Stimulated activated naive B cell treated with anti-CD40 and anti-IgM and Interleukin-4, amounts not matched to agents 10 μg/mL and 1 μg/mL and 100 μg/mL, for 72 hours (primary cell): ENCODE measurements around the gene CDR2.
"Not testable (repeated sequence)": the region's sequence is repeated elsewhere in the genome, so short reads cannot be mapped to it uniquely, and the experiment has no call there.

Experiments used
- ATAC-seq, 2 donors: fragments of 150-1000 bp; cut with Tn5 transposase; replicated peaks; 2 replicates each; pipeline ENCODE4 v1.10.0; 2021; ENCODE audit warnings: moderate library complexity in 1 of 2
- DNase-seq: peaks from one replicate; pipeline ENCODE4 v3.0.0; 2021
- H3K27ac Mint-ChIP-seq: one replicate; pipeline ENCODE4 v1.8.0; 2022; ENCODE audit warnings: mild to moderate bottlenecking, mixed read lengths
- H3K27me3 Mint-ChIP-seq, 2 donors: one replicate each; pipeline ENCODE4 v1.8.0; 2022; ENCODE audit warnings: mixed read lengths in 2 of 2
- H3K36me3 Mint-ChIP-seq, 2 donors: one replicate each; pipeline ENCODE4 v1.8.0; 2022; ENCODE audit warnings: mixed read lengths in 2 of 2, mild to moderate bottlenecking in 1 of 2
- H3K4me1 Mint-ChIP-seq, 2 donors: one replicate each; pipeline ENCODE4 v1.8.0; 2022; ENCODE audit warnings: mixed read lengths in 2 of 2, mild to moderate bottlenecking in 1 of 2
- H3K4me3 Mint-ChIP-seq, 2 donors: one replicate each; pipeline ENCODE4 v1.8.0; 2022; ENCODE audit warnings: mild to moderate bottlenecking in 2 of 2, mixed read lengths in 2 of 2, moderate library complexity in 1 of 2
- H3K9me3 Mint-ChIP-seq, 2 donors: one replicate each; pipeline ENCODE4 v1.8.0; 2022; ENCODE audit warnings: mixed read lengths in 2 of 2, mild to moderate bottlenecking in 1 of 2

Gene CDR2

GRCh38 chr16:22306788-22307187, 67.6 kb downstream of the CDR2 start:
- Mint-ChIP-seq H3K36me3 (peaks cover 37 to 60% of the 10 kb centered on the region in 2 donors), H3K27ac (no peak overlapping the region)

GRCh38 chr16:22304411-22304810, 70.0 kb downstream of the CDR2 start:
- Mint-ChIP-seq H3K27me3 (no peaks in the 10 kb centered on the region), H3K27ac (peak overlapping the region; percentile 63), H3K4me1 (peaks cover 25 to 39% of the 10 kb centered on the region in 2 donors), H3K9me3 (no peaks in the 10 kb centered on the region), H3K36me3 (peaks cover 40 to 62% of the 10 kb centered on the region in 2 donors), H3K4me3 (no peak overlapping the region)
- ATAC-seq (no peak), DNase-seq (no peak)

More at GRCh38 chr16:22306788-22307187, 67.6 kb downstream of the CDR2 start:
- no peak overlapping the region for H3K4me3 Mint-ChIP-seq
- no peaks in the 10 kb centered on the region for H3K27me3 Mint-ChIP-seq
- ATAC-seq (no peak), DNase-seq (no peak)
- peaks cover 11 to 22% of the 10 kb centered on the region in 2 donors for H3K4me1 Mint-ChIP-seq
- H3K9me3 Mint-ChIP-seq: no peaks in the 10 kb centered on the region

DNA sequence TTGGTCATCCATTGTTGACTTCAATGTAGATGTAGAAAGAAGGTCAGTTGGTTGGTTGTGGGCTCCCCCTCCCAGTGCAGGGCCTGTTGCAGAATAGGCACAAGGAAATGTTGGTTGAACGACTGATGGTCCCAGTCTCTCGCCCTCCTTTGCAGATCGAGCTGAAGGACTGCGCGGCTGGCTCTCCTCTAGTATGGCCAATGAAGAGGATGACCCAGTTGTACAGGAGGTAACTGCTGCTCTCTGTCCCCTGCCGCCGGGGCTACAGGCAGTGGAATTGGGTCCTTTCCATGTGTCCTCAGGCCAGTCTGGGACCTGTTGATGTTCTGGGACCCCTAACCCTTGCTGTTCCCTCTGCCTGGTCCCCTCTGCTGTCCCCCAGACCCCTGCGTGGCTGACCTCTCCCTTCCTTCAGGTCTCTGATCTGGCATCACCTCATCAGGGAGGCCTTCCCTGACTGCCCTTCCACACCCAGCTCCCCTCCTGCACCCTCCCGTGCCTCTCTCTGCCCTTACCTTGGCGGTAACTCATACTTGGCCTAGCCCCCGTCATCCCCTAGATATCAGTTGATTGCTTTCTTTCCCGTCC, 71.5 kb downstream of the CDR2 start:
- Mint-ChIP-seq H3K36me3 (peaks cover 41 to 65% of the 10 kb centered on the region in 2 donors), H3K27me3 (no peaks in the 10 kb centered on the region)

GRCh38 chr16:22301423-22301822, 73.0 kb downstream of the CDR2 start:
- not testable (repeated sequence) for H3K27me3 Mint-ChIP-seq, DNase-seq, H3K9me3 Mint-ChIP-seq, H3K27ac Mint-ChIP-seq, H3K4me3 Mint-ChIP-seq, ATAC-seq
- Mint-ChIP-seq H3K36me3 (peaks cover 40 to 65% of the 10 kb centered on the region in 2 donors), H3K4me1 (peaks cover 36 to 62% of the 10 kb centered on the region in 2 donors)

More for the DNA sequence above, 71.5 kb downstream of the CDR2 start:
- Mint-ChIP-seq H3K9me3 (no peaks in the 10 kb centered on the region), H3K4me3 (no peak overlapping the region), H3K27ac (no peak overlapping the region), H3K4me1 (peaks cover 32 to 54% of the 10 kb centered on the region in 2 donors)
- DNase-seq (no peak), ATAC-seq (no peak)

GRCh38 chr16:22300427-22301071, 73.9 kb downstream of the CDR2 start:
- Mint-ChIP-seq H3K36me3 (peaks cover 40 to 62% of the 10 kb centered on the region in 2 donors), H3K4me1 (peaks cover 38 to 67% of the 10 kb centered on the region in 2 donors), H3K9me3 (peaks cover 0 to 2% of the 10 kb centered on the region in 2 donors), H3K4me3 (no peak overlapping the region), H3K27ac (peak overlapping the region; percentile 62), H3K27me3 (peaks cover 5 to 6% of the 10 kb centered on the region in 2 donors)
- ATAC-seq (no peak), DNase-seq (no peak)

DNA sequence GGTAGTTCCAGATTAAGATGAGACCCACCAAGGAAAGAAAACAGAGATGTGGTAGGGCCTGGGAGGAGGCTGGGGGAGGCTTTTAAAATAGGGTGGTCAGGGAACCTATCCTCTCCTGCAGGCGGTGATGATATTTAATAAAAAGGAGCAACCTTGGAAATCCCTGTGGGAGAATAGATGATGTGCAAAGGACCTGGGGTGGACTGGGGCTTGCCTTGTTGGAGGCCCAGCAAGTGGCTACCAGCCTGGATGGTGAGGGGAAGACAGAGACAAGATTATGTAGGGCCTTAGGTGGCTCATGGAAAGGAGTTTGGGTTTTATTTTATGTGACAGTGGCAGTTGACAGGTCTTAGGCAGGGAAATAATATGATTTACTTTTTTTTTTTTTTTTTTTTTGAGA, 75.4 kb downstream of the CDR2 start:
- Mint-ChIP-seq H3K27ac (peak overlapping the region; percentile 99), H3K9me3 (peaks cover 0 to 2% of the 10 kb centered on the region in 2 donors), H3K36me3 (peaks cover 33 to 49% of the 10 kb centered on the region in 2 donors), H3K4me3 (peak overlapping the region in 1 of 2 donors; percentile 98), H3K27me3 (peaks cover 5 to 6% of the 10 kb centered on the region in 2 donors), H3K4me1 (peaks cover 34 to 62% of the 10 kb centered on the region in 2 donors)
- DNase-seq: no peak
- no peak for ATAC-seq

- ATAC-seq: peak; percentile 47 to 60
- Mint-ChIP-seq H3K27me3 (peaks cover 5 to 6% of the 10 kb centered on the region in 2 donors), H3K9me3 (peaks cover 0 to 2% of the 10 kb centered on the region in 2 donors), H3K4me1 (peaks cover 31 to 58% of the 10 kb centered on the region in 2 donors), H3K36me3 (peaks cover 27 to 45% of the 10 kb centered on the region in 2 donors), H3K27ac (peak overlapping the region; percentile 99), H3K4me3 (peak overlapping the region; percentile 96 to 98)
- peak; percentile 81 for DNase-seq
These were observed 76.3 kb downstream of the CDR2 start for GRCh38 chr16:22297871-22298733.

DNA sequence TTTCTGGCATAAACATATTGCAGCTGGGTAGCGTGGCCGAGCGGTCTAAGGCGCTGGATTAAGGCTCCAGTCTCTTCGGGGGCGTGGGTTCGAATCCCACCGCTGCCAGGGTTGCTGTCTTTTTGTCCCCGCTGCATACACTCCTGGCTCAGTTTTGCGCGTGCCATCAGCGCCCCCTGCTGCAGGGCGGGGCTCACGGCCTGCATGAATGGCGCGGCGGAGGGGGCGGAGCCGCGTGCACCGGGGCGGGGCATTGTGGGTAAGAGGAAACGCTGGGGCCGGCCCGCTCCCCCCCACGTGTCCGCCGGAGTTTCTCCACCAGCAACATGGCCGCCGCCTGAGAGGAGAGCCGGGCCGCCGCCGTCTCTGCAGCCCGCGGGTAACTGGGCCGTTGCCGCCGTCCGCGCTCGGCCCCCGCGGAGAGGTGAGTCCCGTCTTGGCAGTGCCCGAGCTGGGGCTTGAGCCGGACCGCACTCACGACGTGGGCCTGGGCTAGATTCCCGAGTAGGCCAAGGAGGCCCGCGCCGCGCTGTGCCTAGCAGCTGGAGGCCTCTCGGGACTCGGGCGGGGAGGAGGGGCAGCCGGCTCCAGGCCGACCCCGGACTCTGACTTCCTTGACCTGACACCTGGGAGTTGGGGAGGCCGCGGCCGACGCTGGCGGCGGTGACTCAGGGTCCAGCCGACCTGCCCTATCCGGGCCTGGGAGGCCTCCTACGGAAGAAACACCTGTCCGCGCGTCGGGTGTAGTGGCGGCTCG, 77.1 kb downstream of the CDR2 start, which contains the start of gene POLR3E:
POLR3E (plus strand) TSS at position 296 of the 757 bp plus-strand sequence. CDS start 5,560 bp downstream, outside the sequence.
- H3K36me3 Mint-ChIP-seq: peaks cover 20 to 37% of the 10 kb centered on the region in 2 donors
- peak within 1 kb of the TSS; percentile 96 to 98 for H3K4me3 Mint-ChIP-seq
- peaks cover 30 to 49% of the 10 kb centered on the region in 2 donors for H3K4me1 Mint-ChIP-seq
- DNase-seq (peak; percentile 99), ATAC-seq (peak; percentile 84 to 91)
- H3K27me3 Mint-ChIP-seq: peaks cover 5 to 6% of the 10 kb centered on the region in 2 donors
- peak within 1 kb of the TSS; percentile 99 for H3K27ac Mint-ChIP-seq
- H3K9me3 Mint-ChIP-seq: peaks cover 0 to 2% of the 10 kb centered on the region in 2 donors

DNA sequence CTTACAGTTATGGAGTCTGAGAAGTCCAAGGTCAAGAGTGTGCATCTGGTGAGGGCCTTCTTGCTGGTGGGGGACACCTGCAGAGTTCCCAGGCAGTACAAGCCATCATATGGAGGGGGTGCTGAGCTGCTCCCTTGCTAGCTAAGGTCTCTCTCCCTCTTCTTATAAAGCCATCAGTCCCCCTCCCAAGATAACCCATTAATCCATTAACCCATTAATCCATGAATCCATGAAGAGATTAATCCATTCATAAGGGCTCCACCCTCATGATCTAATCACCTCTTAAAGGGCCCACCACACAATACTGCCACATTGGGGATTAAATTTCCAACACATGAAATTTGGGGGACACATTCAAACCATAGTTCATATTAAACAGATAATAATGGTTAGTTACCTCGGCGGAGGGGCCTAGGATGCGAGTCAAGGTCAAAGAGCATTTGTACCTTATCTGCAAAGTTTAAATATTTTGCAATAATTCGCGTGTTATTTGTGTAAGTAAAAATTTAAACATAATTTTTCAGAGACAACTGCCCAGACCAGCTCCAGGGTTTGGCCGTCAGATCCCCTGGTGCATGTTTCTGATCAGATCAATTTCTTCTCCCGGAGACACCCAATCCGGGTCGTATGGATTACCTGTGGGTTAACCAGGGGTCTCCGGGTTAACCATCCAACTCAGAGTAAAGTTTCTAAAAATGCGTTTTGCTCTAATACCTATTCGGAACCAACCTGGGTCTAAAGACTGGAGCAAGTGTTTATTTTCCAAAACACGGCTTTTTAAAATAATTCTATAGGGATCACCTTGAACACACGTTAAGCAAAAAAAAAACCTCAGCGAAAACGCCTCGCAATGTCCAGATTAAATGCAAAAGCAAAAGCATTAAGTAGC, 78.0 kb downstream of the CDR2 start:
- Mint-ChIP-seq H3K36me3 (peaks cover 16 to 32% of the 10 kb centered on the region in 2 donors), H3K9me3 (peaks cover 0 to 2% of the 10 kb centered on the region in 2 donors), H3K27me3 (peaks cover 5 to 6% of the 10 kb centered on the region in 2 donors), H3K27ac (peak overlapping the region; percentile 99), H3K4me1 (peaks cover 27 to 44% of the 10 kb centered on the region in 2 donors), H3K4me3 (peak overlapping the region; percentile 96 to 98)
- DNase-seq (no peak), ATAC-seq (no peak)
